Endothelial cell of umbilical vein (primary cell): ENCODE data around the gene TSPAN18. TPM values are rescaled to one million over a fixed set of nuclear protein-coding genes. Genes with fewer than 3 reads are reported as not detected.

ENCODE experiments used
- BruUV-seq: library from RNA; stranded (reverse); fragments of 400-500 nt; replicated peaks from 2 replicates; lab custom pipeline; 2021; lab: Mats Ljungman, UMichigan
- CTCF ChIA-PET: fragments of 300-600, 350-600 bp; sonication (Branson Sonifier 250); formaldehyde crosslinking; loops from one replicate; lab custom pipeline; 2021; ENCODE audit warnings: antibody characterized with exemption, inconsistent platforms; lab: Charles Lee
- POLR2A ChIA-PET: fragments of 300-600, 350-600 bp; sonication (Branson Sonifier 250); formaldehyde crosslinking; loops from one replicate; lab custom pipeline; 2021; ENCODE audit warnings: antibody characterized with exemption, inconsistent platforms; lab: Charles Lee
- DNase-seq: peaks from one replicate; pipeline ENCODE4 v3.0.0-alpha.2; 2011; ENCODE audit warnings: low read depth, low spot score
- FAIRE-seq: peaks from 2 replicates; lab custom pipeline; 2011; peaks lifted over from hg19 to GRCh38; lab: Jason Lieb, UNC
- H2AFZ ChIP-seq: 2 replicates; pipeline ENCODE4 v1.6.0; 2012; ENCODE audit warnings: low read depth, low read length, control low read depth, inconsistent platforms
- H3K27ac ChIP-seq: 2 replicates; pipeline ENCODE4 v1.5.1; 2011; ENCODE audit warnings: low read depth, mild to moderate bottlenecking, control low read depth, low read length, moderate library complexity; ENCODE audit not compliant: insufficient read depth
- H3K27me3 ChIP-seq, 2 experiments: 2 replicates each; pipeline versions ENCODE4 v1.6.0 to v1.6.1; 2011; ENCODE audit warnings: low read length in 2 of 2, mixed read lengths in 1 of 2; ENCODE audit not compliant: control insufficient read depth in 2 of 2, insufficient read depth in 2 of 2
- H3K36me3 ChIP-seq, 2 experiments: 2 replicates in 1 of 2; 3 replicates in 1 of 2; pipeline ENCODE4 v1.5.1; 2011; ENCODE audit warnings: low read length in 2 of 2, mild to moderate bottlenecking in 1 of 2, moderate library complexity in 1 of 2; ENCODE audit not compliant: control insufficient read depth in 2 of 2, insufficient read depth in 2 of 2; ENCODE audit errors: extremely low read depth in 1 of 2
- H3K4me1 ChIP-seq: 3 replicates; pipeline ENCODE4 v1.5.1; 2011; ENCODE audit warnings: mild to moderate bottlenecking, low read length; ENCODE audit not compliant: control insufficient read depth, insufficient read depth; ENCODE audit errors: extremely low read depth
- H3K4me2 ChIP-seq: 2 replicates; pipeline ENCODE4 v1.6.1; 2011; ENCODE audit warnings: low read length, control low read depth, mixed read lengths; ENCODE audit not compliant: insufficient read depth
- H3K4me3 ChIP-seq, 3 experiments: fragments of 200-600 bp in 1 of 3; sonication (generic), shearing (Covaris generic) in 1 of 3; replicated peaks in 1 of 3; 2 replicates each; pipeline ENCODE4 v1.5.1; 2011 to 2016; ENCODE audit warnings: control low read depth in 3 of 3, low read length in 3 of 3, mild to moderate bottlenecking in 2 of 3, inconsistent platforms in 1 of 3, low read depth in 1 of 3, moderate library complexity in 1 of 3; ENCODE audit not compliant: insufficient read depth in 1 of 3
- H3K79me2 ChIP-seq: 2 replicates; pipeline ENCODE4 v1.6.0; 2012; ENCODE audit warnings: low read length, inconsistent platforms; ENCODE audit not compliant: control insufficient read depth, insufficient read depth
- H3K9ac ChIP-seq: replicated peaks from 2 replicates; pipeline ENCODE3; 2011; ENCODE audit warnings: low read length, control low read depth; ENCODE audit not compliant: insufficient read depth; ENCODE audit errors: extremely low read depth
- H3K9me1 ChIP-seq: replicated peaks from 3 replicates; pipeline ENCODE4 v1.6.0; 2011; ENCODE audit warnings: mild to moderate bottlenecking, low read length; ENCODE audit not compliant: control insufficient read depth, insufficient read depth; ENCODE audit errors: extremely low read depth
- H3K9me3 ChIP-seq: replicated peaks from 2 replicates; pipeline ENCODE4 v1.5.1; 2012; ENCODE audit warnings: low read length, inconsistent platforms; ENCODE audit not compliant: control insufficient read depth, insufficient read depth
- H4K20me1 ChIP-seq: replicated peaks from 2 replicates; pipeline ENCODE3; 2011; ENCODE audit warnings: mild to moderate bottlenecking, low read length; ENCODE audit not compliant: control insufficient read depth, insufficient read depth; ENCODE audit errors: extremely low read depth
- CTCF ChIP-seq, 2 donors: IDR thresholded peaks; 1 replicate in 1 of 2; 2 replicates in 1 of 2; pipeline ENCODE4 v1.5.1; 2011; ENCODE audit warnings: low read length in 2 of 2, mild to moderate bottlenecking in 2 of 2, moderate library complexity in 2 of 2, control low read depth in 1 of 2, inconsistent platforms in 1 of 2, low read depth in 1 of 2; ENCODE audit not compliant: insufficient read depth in 1 of 2; ENCODE audit errors: extremely low read depth in 1 of 2
- EZH2 ChIP-seq: IDR thresholded peaks from 2 replicates; pipeline ENCODE4 v1.6.1; 2012; ENCODE audit warnings: borderline replicate concordance, low read depth, mild to moderate bottlenecking, moderate library complexity, low read length, inconsistent platforms; ENCODE audit not compliant: severe bottlenecking
- FOS ChIP-seq: IDR thresholded peaks from 2 replicates; pipeline ENCODE4 v1.6.1; 2011; ENCODE audit warnings: mild to moderate bottlenecking, low read length, moderate library complexity, borderline replicate concordance; ENCODE audit not compliant: insufficient read depth
- JUN ChIP-seq: IDR thresholded peaks from 2 replicates; pipeline ENCODE4 v1.6.1; 2011; ENCODE audit warnings: borderline replicate concordance, low read depth; ENCODE audit not compliant: insufficient read length, insufficient read depth
- MYC ChIP-seq: IDR thresholded peaks from one replicate; pipeline ENCODE4 v1.6.1; 2011; ENCODE audit warnings: mild to moderate bottlenecking, low read depth, low read length
- POLR2A ChIP-seq: IDR thresholded peaks from 2 replicates; pipeline ENCODE4 v1.6.1; 2012; ENCODE audit warnings: low read depth, mild to moderate bottlenecking, control low read depth, low read length
- POLR2AphosphoS5 ChIP-seq: IDR thresholded peaks from 2 replicates; pipeline ENCODE4 v1.6.1; 2012; ENCODE audit warnings: low read depth, mild to moderate bottlenecking, control low read depth, low read length, moderate library complexity; ENCODE audit not compliant: insufficient read depth
- dilution Hi-C: fragments of 300-500 bp; cut with MboI; formaldehyde crosslinking; loops from one replicate; pipeline ENCODE4 v1.15.0; 2019; ENCODE audit warnings: low sequenced_read_pairs; ENCODE audit not compliant: extremely low pct_ligation_motif_present
- intact Hi-C: fragments of 100-400 bp; cut with micrococcal nuclease; formaldehyde crosslinking; loops from one replicate; pipeline ENCODE4 v1.10.0; 2022
- polyA plus RNA-seq, 4 experiments: library from polyadenylated mRNA; depleted of rRNA in 3 of 4; stranded (reverse) in 3 of 4; unstranded in 1 of 4; fragments of >200 nt; gene quantifications; 2 replicates each; pipeline versions ENCODE4 v1.2.1 to v1.2.3, GENCODE V29; 2011 to 2012; ENCODE audit warnings: missing spikeins in 1 of 4
- total RNA-seq: library from RNA; stranded (reverse); gene quantifications from 2 replicates; pipeline ENCODE4 v1.2.3, GENCODE V29; 2021
- TF ChIP-seq, protein P1 (sequence below): IDR thresholded peaks from 2 replicates; pipeline ENCODE4 v1.6.1; 2011; ENCODE audit not compliant: insufficient read depth, insufficient read length

Gene TSPAN18
- total and polyA plus RNA-seq, 2 donors (not counting 3 experiments of a cell fraction or from before 2014, with no cell fraction given): 32.2 to 118 TPM

DNA sequence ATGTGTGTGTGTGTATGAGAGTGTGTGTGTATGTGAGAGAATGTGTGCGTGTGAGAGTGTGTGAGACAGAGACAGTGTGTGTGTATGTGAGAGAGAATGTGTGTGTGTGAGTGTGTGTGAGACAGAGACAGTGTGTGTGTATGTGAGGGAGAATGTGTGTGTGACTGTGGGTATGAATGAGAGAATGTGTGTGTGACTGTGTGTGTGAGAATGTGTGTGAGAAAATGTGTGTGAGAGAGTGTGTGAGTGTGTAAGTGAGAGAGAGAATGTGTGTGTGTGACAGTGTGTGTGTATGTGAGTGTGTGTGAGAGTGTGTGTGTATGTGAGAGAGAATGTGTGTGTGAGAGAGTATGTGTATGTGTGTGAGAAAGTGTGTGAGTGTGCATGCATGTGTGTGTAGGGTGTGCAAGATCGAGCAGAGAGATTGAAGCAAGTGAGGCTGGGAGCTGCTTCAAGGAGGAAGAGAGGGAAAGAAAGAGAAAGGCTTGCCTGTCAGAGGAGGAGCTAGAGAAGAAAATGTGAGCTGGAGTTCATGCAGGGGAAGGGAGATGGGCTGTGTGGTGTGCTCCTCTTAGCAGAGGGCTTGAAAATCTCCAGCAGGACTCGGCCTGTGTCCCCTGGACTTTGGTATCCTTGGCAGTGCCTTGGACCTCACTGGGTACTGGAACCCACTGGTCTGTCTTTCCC, 251.7 kb downstream of the TSPAN18 start:
- peak; percentile 19 for DNase-seq
- H3K27me3 ChIP-seq: no peaks in the 10 kb centered on the region
- peak; percentile 64 for FAIRE-seq
- dilution Hi-C loops: no loop called here
- POLR2A ChIA-PET: interaction anchor here (0.7 kb wide), 2 partner anchors 17 to 48 kb away, joined by 3 to 4 read pairs; no protein-coding TSS in a partner anchor
- TF ChIP-seq MYC (no peak), FOS (no peak), JUN (no peak), CTCF (IDR thresholded peaks at IDR 0.05; ENCODE audit: extremely low read depth in 1 of 2, insufficient read depth in 1 of 2, low read depth in 1 of 2, low read length in 2 of 2) (no peak), POLR2A (no peak), POLR2AphosphoS5 (no peak), EZH2 (no peak)
- TF ChIP-seq, protein P1, sequence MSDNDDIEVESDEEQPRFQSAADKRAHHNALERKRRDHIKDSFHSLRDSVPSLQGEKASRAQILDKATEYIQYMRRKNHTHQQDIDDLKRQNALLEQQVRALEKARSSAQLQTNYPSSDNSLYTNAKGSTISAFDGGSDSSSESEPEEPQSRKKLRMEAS: no peak
- no peaks in the 10 kb centered on the region for H3K9me3 ChIP-seq
- peak overlapping the region; percentile 7 for H2AFZ ChIP-seq
- peak overlapping the region; percentile 14 for H3K27ac ChIP-seq
- no TSS peak for BruUV-seq
- intact Hi-C loops: no loop called here
- no peak overlapping the region for H3K4me2 ChIP-seq
- no peaks in the 10 kb centered on the region for H3K79me2 ChIP-seq
- peaks cover 42% of the 10 kb centered on the region for H3K4me1 ChIP-seq
- CTCF ChIA-PET: interaction anchor here (1.0 to 2.2 kb wide), 6 partner anchors 14 to 124 kb away, joined by 3 to 16 read pairs (median 6); no protein-coding TSS in a partner anchor
- H3K36me3 ChIP-seq: no peaks in the 10 kb centered on the region
- no peaks in the 10 kb centered on the region for H3K9me1 ChIP-seq
- H3K9ac ChIP-seq: no peak overlapping the region
- H4K20me1 ChIP-seq: no peaks in the 10 kb centered on the region
- no peak overlapping the region for H3K4me3 ChIP-seq
